NCI-H2196 treated with DMSO at 0.1 percent for 48 hours (cell line): Measurements from ENCODE around the gene PNKP.

Experiments used
- DNase-seq: peaks from one replicate; lab custom pipeline; 2025; ENCODE audit not compliant: unreplicated experiment; lab: John Stamatoyannopoulos, UW

PNKP gene

GRCh38 chr19:49876422-49877019 is 9.1 kb upstream of the PNKP start:
- DNase-seq: peak; percentile 95

- no peak for DNase-seq
Measured at GRCh38 chr19:49875857-49876421, 8.6 kb upstream of the PNKP start.

GRCh38 chr19:49875177-49875576 is 7.8 kb upstream of the PNKP start:
- DNase-seq: no peak

GRCh38 chr19:49874503-49875157 is 7.3 kb upstream of the PNKP start:
- no peak for DNase-seq

GRCh38 chr19:49873834-49874233 is 6.5 kb upstream of the PNKP start:
- no peak for DNase-seq

GRCh38 chr19:49873129-49873521 is 5.7 kb upstream of the PNKP start:
- DNase-seq: no peak

- DNase-seq: no peak
Measured at GRCh38 chr19:49872245-49873128, 5.1 kb upstream of the PNKP start.

- no peak for DNase-seq
Measured at GRCh38 chr19:49871349-49871985, 4.1 kb upstream of the PNKP start.

- DNase-seq: no peak
Measured at GRCh38 chr19:49870309-49870901, 3.0 kb upstream of the PNKP start.

GRCh38 chr19:49869484-49870308 is 2.3 kb upstream of the PNKP start:
- peak; percentile 99 for DNase-seq

GRCh38 chr19:49869009-49869483 is 1.7 kb upstream of the PNKP start:
- DNase-seq: no peak

GRCh38 chr19:49864890-49865289 is 2.5 kb downstream of the PNKP start:
- no peak for DNase-seq

- no peak for DNase-seq
Measured at GRCh38 chr19:49863935-49864320, 3.4 kb downstream of the PNKP start.

- no peak for DNase-seq
Measured at GRCh38 chr19:49863254-49863934, 4.0 kb downstream of the PNKP start.

GRCh38 chr19:49862391-49863253 is 4.8 kb downstream of the PNKP start:
- no peak for DNase-seq

- no peak for DNase-seq
Measured at GRCh38 chr19:49861541-49862378, 5.6 kb downstream of the PNKP start.

GRCh38 chr19:49861107-49861506 is 6.3 kb downstream of the PNKP start:
- DNase-seq: no peak
